Measurements from ENCODE around the gene AFF3.

Gene AFF3

DNA sequence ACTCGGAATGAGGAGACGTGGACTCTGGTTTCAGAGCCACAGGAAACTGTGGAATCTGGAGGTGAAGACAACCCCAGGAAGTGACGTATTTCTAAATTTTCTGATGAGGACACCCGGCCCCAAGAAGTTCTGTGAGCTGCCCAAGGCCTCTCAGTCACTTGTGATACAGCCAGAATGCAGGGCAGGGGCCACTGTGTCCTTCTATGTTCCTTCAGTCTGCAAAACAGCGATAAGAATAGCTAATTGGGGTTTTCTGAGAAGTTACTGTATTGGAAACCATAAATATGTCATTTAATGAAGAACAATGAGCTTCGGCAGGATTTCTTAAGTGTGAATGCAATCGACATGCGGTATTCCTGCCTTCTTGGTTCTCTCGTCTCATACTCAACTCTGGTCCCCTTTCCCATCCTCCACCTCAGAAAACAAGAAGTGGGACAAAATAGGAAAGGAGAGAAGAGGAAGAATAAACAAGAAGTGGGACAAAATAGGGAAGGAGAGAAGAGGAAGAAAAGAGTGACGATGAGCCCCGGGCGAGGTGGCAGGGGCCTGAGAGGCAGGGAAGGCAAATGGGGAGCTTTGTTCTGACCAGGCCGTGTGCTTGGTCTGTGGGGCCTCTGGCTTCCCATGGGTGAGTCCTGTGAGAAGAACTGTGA, 370.6 kb downstream of the AFF3 start:
- DNase-seq (ENCODE audit: low read depth), result no peak
- H3K4me3 ChIP-seq (ENCODE audit: low read depth, low read length), result no peak overlapping the region

GRCh38 chr2:99770876-99771275, 371.5 kb downstream of the AFF3 start:
- H3K4me3 ChIP-seq (ENCODE audit: low read depth, low read length), result no peak overlapping the region

More for the DNA sequence above, 370.6 kb downstream of the AFF3 start:
- TF ChIP-seq, protein P1, sequence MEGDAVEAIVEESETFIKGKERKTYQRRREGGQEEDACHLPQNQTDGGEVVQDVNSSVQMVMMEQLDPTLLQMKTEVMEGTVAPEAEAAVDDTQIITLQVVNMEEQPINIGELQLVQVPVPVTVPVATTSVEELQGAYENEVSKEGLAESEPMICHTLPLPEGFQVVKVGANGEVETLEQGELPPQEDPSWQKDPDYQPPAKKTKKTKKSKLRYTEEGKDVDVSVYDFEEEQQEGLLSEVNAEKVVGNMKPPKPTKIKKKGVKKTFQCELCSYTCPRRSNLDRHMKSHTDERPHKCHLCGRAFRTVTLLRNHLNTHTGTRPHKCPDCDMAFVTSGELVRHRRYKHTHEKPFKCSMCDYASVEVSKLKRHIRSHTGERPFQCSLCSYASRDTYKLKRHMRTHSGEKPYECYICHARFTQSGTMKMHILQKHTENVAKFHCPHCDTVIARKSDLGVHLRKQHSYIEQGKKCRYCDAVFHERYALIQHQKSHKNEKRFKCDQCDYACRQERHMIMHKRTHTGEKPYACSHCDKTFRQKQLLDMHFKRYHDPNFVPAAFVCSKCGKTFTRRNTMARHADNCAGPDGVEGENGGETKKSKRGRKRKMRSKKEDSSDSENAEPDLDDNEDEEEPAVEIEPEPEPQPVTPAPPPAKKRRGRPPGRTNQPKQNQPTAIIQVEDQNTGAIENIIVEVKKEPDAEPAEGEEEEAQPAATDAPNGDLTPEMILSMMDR (IDR thresholded peaks at IDR 0.05; ENCODE audit: control insufficient read depth, extremely low read depth, insufficient read depth), result no peak

GRCh38 chr2:99765731-99766318, 376.6 kb downstream of the AFF3 start:
- no peak overlapping the region for H3K4me3 ChIP-seq (ENCODE audit: low read depth, low read length)
- TF ChIP-seq, protein P1 (IDR thresholded peaks at IDR 0.05; ENCODE audit: control insufficient read depth, extremely low read depth, insufficient read depth), result no peak
- no peak for DNase-seq (ENCODE audit: low read depth)

More at GRCh38 chr2:99770876-99771275, 371.5 kb downstream of the AFF3 start:
- TF ChIP-seq, protein P1 (IDR thresholded peaks at IDR 0.05; ENCODE audit: control insufficient read depth, extremely low read depth, insufficient read depth), result no peak
- DNase-seq (ENCODE audit: low read depth), result no peak

GRCh38 chr2:99763764-99764163, 378.6 kb downstream of the AFF3 start:
- H3K4me3 ChIP-seq (ENCODE audit: low read depth, low read length), result no peak overlapping the region
- DNase-seq (ENCODE audit: low read depth), result no peak
- TF ChIP-seq, protein P1 (IDR thresholded peaks at IDR 0.05; ENCODE audit: control insufficient read depth, extremely low read depth, insufficient read depth), result no peak

GRCh38 chr2:99762714-99763113, 379.7 kb downstream of the AFF3 start:
- TF ChIP-seq, protein P1 (IDR thresholded peaks at IDR 0.05; ENCODE audit: control insufficient read depth, extremely low read depth, insufficient read depth), result no peak
- H3K4me3 ChIP-seq (ENCODE audit: low read depth, low read length), result no peak overlapping the region
- DNase-seq (ENCODE audit: low read depth), result no peak

DNA sequence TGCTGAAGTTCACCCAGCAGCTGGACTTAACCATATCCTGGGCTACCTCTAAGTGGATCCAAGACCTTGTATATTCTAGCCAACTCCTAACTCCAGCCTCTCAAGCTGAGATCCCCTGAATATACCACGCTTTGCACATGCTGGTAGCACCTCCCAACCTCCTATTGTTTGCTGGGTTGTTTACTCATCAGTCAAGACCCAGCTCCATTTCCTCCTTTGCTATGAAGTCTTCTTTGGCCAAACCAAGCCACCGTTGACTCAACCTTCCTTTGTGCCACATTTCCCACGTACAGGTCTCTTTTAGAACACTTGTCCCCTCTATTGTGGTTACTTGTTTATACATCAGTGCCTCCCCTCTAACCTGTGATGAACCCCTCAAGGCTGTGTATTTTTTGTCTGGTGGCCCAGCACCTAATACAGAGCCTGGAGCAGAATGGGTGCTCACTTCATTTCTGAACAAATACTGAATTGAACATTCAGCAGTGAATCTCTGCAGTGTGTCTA, 384.7 kb downstream of the AFF3 start:
- no peak overlapping the region for H3K4me3 ChIP-seq (ENCODE audit: low read depth, low read length)
- DNase-seq (ENCODE audit: low read depth), result no peak
- TF ChIP-seq, protein P1 (IDR thresholded peaks at IDR 0.05; ENCODE audit: control insufficient read depth, extremely low read depth, insufficient read depth), result no peak

Measured in LNCaP clone FGC (cell line).